Stomach (tissue), 9 donors: ENCODE measurements around the gene ST8SIA4. TPM values are rescaled to one million over a fixed set of nuclear protein-coding genes. Genes with fewer than 3 reads are reported as not detected.

Source experiments
- DNase-seq, 2 donors: peaks; one replicate each; pipeline versions ENCODE4 v3.0.0 to v3.0.0-alpha.2; 2013 to 2019
- H3K27ac ChIP-seq, 5 donors: fragments of 200-600 bp in 4 of 5; sonication (generic) in 4 of 5; one replicate each; pipeline ENCODE4 v1.5.1; 2013 to 2019; ENCODE audit warnings: mild to moderate bottlenecking in 1 of 5, moderate library complexity in 1 of 5
- H3K27me3 ChIP-seq, 3 donors: fragments of 200-600 bp; sonication (generic); one replicate each; pipeline ENCODE4 v1.5.1; 2017 to 2019; ENCODE audit warnings: mixed run types in 1 of 3
- H3K36me3 ChIP-seq, 4 donors: fragments of 200-600 bp; sonication (generic); 1 replicate in 3 of 4; 2 replicates in 1 of 4; pipeline ENCODE4 v1.5.1; 2016 to 2019
- H3K4me1 ChIP-seq, 4 donors: fragments of 200-600 bp; sonication (generic); one replicate each; pipeline ENCODE4 v1.5.1; 2016 to 2019
- H3K4me3 ChIP-seq, 4 donors: fragments of 200-600 bp; sonication (generic) in 3 of 4; one replicate each; pipeline ENCODE4 v1.5.1; 2016 to 2019; ENCODE audit warnings: mild to moderate bottlenecking in 1 of 4
- H3K9me3 ChIP-seq, 4 donors: fragments of 200-600 bp; sonication (generic); one replicate each; pipeline ENCODE4 v1.5.1; 2016 to 2019
- CTCF ChIP-seq, 7 experiments: fragments of 450-650 bp in 4 of 7; fragments of 200-600 bp in 3 of 7; sonication (generic) in 3 of 7; IDR thresholded peaks; one replicate each; pipeline ENCODE4 v1.5.1; 2016 to 2019; ENCODE audit warnings: antibody characterized with exemption in 7 of 7, control low read depth in 2 of 7, mild to moderate bottlenecking in 1 of 7
- EP300 ChIP-seq: sonication (generic); formaldehyde crosslinking; IDR thresholded peaks from one replicate; pipeline ENCODE4 v1.6.1; 2017; ENCODE audit warnings: antibody characterized with exemption
- POLR2A ChIP-seq, 4 donors: fragments of 450-650 bp; IDR thresholded peaks; one replicate each; pipeline ENCODE4 v1.6.1; 2016; ENCODE audit warnings: antibody characterized with exemption in 4 of 4, control low read depth in 2 of 4, mild to moderate bottlenecking in 1 of 4, moderate library complexity in 1 of 4
- POLR2AphosphoS5 ChIP-seq, 3 donors: sonication (generic); formaldehyde crosslinking; IDR thresholded peaks; one replicate each; pipeline ENCODE4 v1.6.1; 2016; ENCODE audit warnings: antibody characterized with exemption in 3 of 3
- WGBS, 5 donors: extraction: QIAGEN DNeasy Blood & Tissue Kit in 3 of 5; methylation state at CpG; one replicate each; pipeline versions ENCODE4 v1.1.5 to v1.1.7; 2013 to 2018; 5-methylcytosine and 5-hydroxymethylcytosine counted together
- intact Hi-C: fragments of 100-400 bp; cut with DNase I; formaldehyde crosslinking; loops from one replicate; pipeline ENCODE4 v1.15.1; 2023; ENCODE audit warnings: low total_unique reads
- polyA plus RNA-seq, 3 donors: library from polyadenylated mRNA; stranded (reverse); fragments of 200-250 nt; gene quantifications; one replicate each; pipeline ENCODE4 v1.2.3, GENCODE V29; 2013
- total RNA-seq, 5 donors: library from RNA; depleted of rRNA; stranded (reverse); fragments of >200 nt; gene quantifications; one replicate each; pipeline versions ENCODE4 v1.1.0 to v1.2.3, GENCODE V29; 2014 to 2016
- donor health status: healthy with polysubstance abuse.
- donor health status: Bipolar disorder and iron deficiency.
- donor health status: healthy.

The ST8SIA4 gene
- total and polyA plus RNA-seq, 8 donors, result 0.29 to 7.7 (median 1.9) TPM

- H3K27me3 ChIP-seq, result no peaks in the 10 kb centered on the region
- no peaks in the 10 kb centered on the region for H3K36me3 ChIP-seq
- no peak for DNase-seq
- H3K4me3 ChIP-seq, result no peak overlapping the region
- TF ChIP-seq CTCF (IDR thresholded peaks at IDR 0.05) (no peak), POLR2A (IDR thresholded peaks at IDR 0.05) (no peak), POLR2AphosphoS5 (IDR thresholded peaks at IDR 0.05) (no peak), EP300 (no peak)
- H3K27ac ChIP-seq, result peak overlapping the region in 1 of 5 donors; percentile 39
- WGBS, 5 donors, result 64 to 78% (median 74%) methylated on average over 4 of the region's 4 CpGs
- no peaks in the 10 kb centered on the region for H3K9me3 ChIP-seq
- H3K4me1 ChIP-seq, result no peaks in the 10 kb centered on the region
- intact Hi-C loops, result no loop called here
Measured at GRCh38 chr5:100841358-100842076, 61.6 kb downstream of the ST8SIA4 start.

DNA sequence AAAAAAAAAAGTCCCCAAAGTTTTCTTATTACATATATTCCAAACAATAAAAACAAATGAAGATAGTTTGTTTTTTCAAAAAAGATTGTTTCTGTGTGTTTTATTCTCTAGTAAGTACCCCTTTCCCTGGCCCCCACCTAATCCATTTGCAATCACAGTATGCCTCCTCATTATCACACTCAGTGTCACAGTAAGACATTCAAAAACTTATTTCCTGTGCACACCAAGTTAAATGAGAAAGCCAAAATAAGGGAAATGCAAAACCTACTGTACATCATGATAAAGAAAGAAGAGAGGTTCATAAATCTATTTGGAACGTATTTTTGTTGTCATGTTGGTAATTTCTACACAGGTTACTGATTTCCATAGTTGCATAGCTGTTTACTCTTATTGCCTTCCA is 62.3 kb downstream of the ST8SIA4 start:
- no peak overlapping the region for H3K4me3 ChIP-seq
- no peaks in the 10 kb centered on the region for H3K27me3 ChIP-seq
- intact Hi-C loops, result no loop called here
- peak overlapping the region in 1 of 5 donors; percentile 39 for H3K27ac ChIP-seq
- H3K9me3 ChIP-seq, result no peaks in the 10 kb centered on the region
- no peaks in the 10 kb centered on the region for H3K4me1 ChIP-seq
- H3K36me3 ChIP-seq, result no peaks in the 10 kb centered on the region
- no peak for DNase-seq
- 23 to 37% (median 31%) methylated on average over 1 of the region's 1 CpG for WGBS, 5 donors
- TF ChIP-seq POLR2AphosphoS5 (IDR thresholded peaks at IDR 0.05) (no peak), EP300 (no peak), POLR2A (IDR thresholded peaks at IDR 0.05) (no peak), CTCF (IDR thresholded peaks at IDR 0.05) (no peak)

- Histone ChIP-seq H3K36me3 (no peaks in the 10 kb centered on the region), H3K9me3 (no peaks in the 10 kb centered on the region), H3K27ac (peak overlapping the region in 1 of 5 donors; percentile 39), H3K4me1 (no peaks in the 10 kb centered on the region), H3K4me3 (no peak overlapping the region), H3K27me3 (no peaks in the 10 kb centered on the region)
- intact Hi-C loops, result no loop called here
- WGBS, 5 donors, result 59 to 83% (median 72%) methylated on average over 2 of the region's 2 CpGs
- TF ChIP-seq CTCF (IDR thresholded peaks at IDR 0.05) (no peak), POLR2A (IDR thresholded peaks at IDR 0.05) (no peak), POLR2AphosphoS5 (IDR thresholded peaks at IDR 0.05) (no peak), EP300 (no peak)
- DNase-seq, result no peak
Measured at GRCh38 chr5:100840370-100840769, 62.7 kb downstream of the ST8SIA4 start.

- no peaks in the 10 kb centered on the region for H3K27me3 ChIP-seq
- H3K9me3 ChIP-seq, result no peaks in the 10 kb centered on the region
- DNase-seq, result no peak
- no peaks in the 10 kb centered on the region for H3K4me1 ChIP-seq
- no peak for TF ChIP-seq POLR2A (IDR thresholded peaks at IDR 0.05)
- TF ChIP-seq CTCF (IDR thresholded peaks at IDR 0.05), result no peak
- no peak for TF ChIP-seq EP300
- TF ChIP-seq POLR2AphosphoS5 (IDR thresholded peaks at IDR 0.05), result no peak
- H3K27ac ChIP-seq, result no peak overlapping the region
- intact Hi-C loops, result no loop called here
- H3K4me3 ChIP-seq, result no peak overlapping the region
- H3K36me3 ChIP-seq, result no peaks in the 10 kb centered on the region
- WGBS, 5 donors, result 61 to 84% (median 76%) methylated on average over 2 of the region's 2 CpGs
Measured at GRCh38 chr5:100838048-100838473, 65.0 kb downstream of the ST8SIA4 start.
